ENCODE measurements around the gene SIRPG. TPM values are rescaled to one million over a fixed set of nuclear protein-coding genes. Genes with fewer than 3 reads are reported as not detected.
"Not testable (repeated sequence)": the region's sequence is repeated elsewhere in the genome, so short reads cannot be mapped to it uniquely, and the experiment has no call there.

SIRPG gene
- total RNA-seq, 1 experiment from 2014 or later: not detected

DNA sequence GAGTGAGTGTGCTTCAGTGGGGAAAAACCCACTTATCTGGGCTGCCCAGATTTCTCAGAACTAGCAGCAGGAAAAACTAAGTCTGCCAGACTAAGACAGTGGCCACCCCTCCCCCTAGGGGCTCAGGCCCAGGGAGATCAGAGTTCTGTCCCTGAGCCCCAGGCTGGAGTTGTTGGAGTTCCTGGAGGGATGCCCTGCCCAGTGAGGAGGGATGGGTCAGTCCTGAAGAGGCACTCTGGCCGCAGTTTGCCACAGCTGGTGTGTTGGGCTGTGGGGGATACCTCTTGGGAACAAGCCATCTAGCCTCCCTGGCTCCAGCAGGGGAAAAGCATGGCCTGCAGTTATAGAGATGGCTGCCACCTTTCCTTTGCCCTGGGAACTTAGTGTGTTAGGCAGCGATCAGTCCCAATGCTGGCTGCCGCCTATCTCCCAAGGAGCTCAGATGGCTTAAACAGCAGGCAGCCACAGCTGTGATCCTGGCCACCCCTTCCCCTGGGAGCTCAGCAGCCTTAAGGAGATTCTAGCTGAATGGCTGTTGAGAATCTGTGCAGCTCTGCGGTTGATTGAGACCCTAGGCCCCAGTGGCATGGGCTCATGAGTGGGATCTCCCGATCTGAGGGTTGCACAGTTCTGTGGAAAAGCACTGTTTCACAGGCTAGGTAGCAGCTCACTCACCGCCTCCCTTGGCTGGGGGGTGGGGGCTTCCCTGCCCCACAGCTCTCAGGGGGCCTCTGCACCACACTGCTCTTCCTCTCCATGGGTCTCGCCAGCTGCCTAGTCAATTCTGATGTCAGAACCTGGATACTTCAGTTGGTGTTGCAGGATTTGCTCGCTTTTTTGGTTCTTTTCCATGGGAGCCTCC is 13.2 kb downstream of the SIRPG start:
- WGBS (ENCODE audit: extremely low coverage, insufficient read length, low lambda C conversion rate): no CpG with 5 or more reads among the region's 8 CpGs
- H4K91ac ChIP-seq (ENCODE audit: insufficient read length, low read depth, low read length): no peak overlapping the region
- no peak overlapping the region for H3K4me3 Mint-ChIP-seq
- no peak overlapping the region for H2BK15ac ChIP-seq (ENCODE audit: low read depth, low read length)
- no peak overlapping the region for H3K4me2 ChIP-seq (ENCODE audit: insufficient read depth, insufficient read length, low read length)
- H3K9me3 Mint-ChIP-seq: peaks cover 6 to 10% of the 10 kb centered on the region in 2 experiments
- H4K20me1 ChIP-seq (ENCODE audit: control insufficient read depth, insufficient read depth, insufficient read length): no peaks in the 10 kb centered on the region
- H3K27ac ChIP-seq (ENCODE audit: insufficient read length, low read depth, low read length): no peak overlapping the region
- no peak overlapping the region for H3K18ac ChIP-seq (ENCODE audit: insufficient read length, low read depth, low read length)
- no peaks in the 10 kb centered on the region for H3K4me1 Mint-ChIP-seq
- no peak overlapping the region for H3K4ac ChIP-seq (ENCODE audit: low read depth, low read length)
- H2BK12ac ChIP-seq (ENCODE audit: insufficient read length, low read depth, low read length): no peak overlapping the region
- no peaks in the 10 kb centered on the region for H3K27me3 ChIP-seq (ENCODE audit: insufficient read depth, low read length)
- no peak overlapping the region for H2BK20ac ChIP-seq (ENCODE audit: low read depth, low read length, poor library complexity, severe bottlenecking)
- H3K23ac ChIP-seq (ENCODE audit: insufficient read length, low read depth, low read length): no peak overlapping the region
- no peaks in the 10 kb centered on the region for H3K23me2 ChIP-seq (ENCODE audit: insufficient read length, low read depth, low read length, poor library complexity, severe bottlenecking)
- H3T11ph ChIP-seq (ENCODE audit: low read length): no peak overlapping the region
- H3K4me1 ChIP-seq (ENCODE audit: insufficient read depth, low read length): no peaks in the 10 kb centered on the region
- H3K79me2 ChIP-seq (ENCODE audit: insufficient read depth, low read length): no peaks in the 10 kb centered on the region
- H2AFZ ChIP-seq (ENCODE audit: low read length): no peak overlapping the region
- H3K27ac Mint-ChIP-seq: no peak overlapping the region
- H3K9ac ChIP-seq (ENCODE audit: extremely low read depth, insufficient read length, low read length): no peak overlapping the region
- no peaks in the 10 kb centered on the region for H3K9me3 ChIP-seq (ENCODE audit: control insufficient read depth, low read depth, low read length)
- no peak overlapping the region for H3K14ac ChIP-seq (ENCODE audit: insufficient read depth, low read length)
- no peak overlapping the region for H4K5ac ChIP-seq (ENCODE audit: insufficient read length, low read depth, low read length)
- no peaks in the 10 kb centered on the region for H3K79me1 ChIP-seq (ENCODE audit: insufficient read depth, low read depth, low read length, poor library complexity, severe bottlenecking)
- H3K36me3 Mint-ChIP-seq (ENCODE audit: insufficient read depth in 1 of 3, low read depth in 3 of 3): peaks cover 0 to 2% (median 0%) of the 10 kb centered on the region in 3 experiments; a peak in 1 of 7 replicates
- no peak overlapping the region for H4K8ac ChIP-seq (replicated peaks; ENCODE audit: insufficient read length, low read depth, low read length)
- TF ChIP-seq, protein P1, sequence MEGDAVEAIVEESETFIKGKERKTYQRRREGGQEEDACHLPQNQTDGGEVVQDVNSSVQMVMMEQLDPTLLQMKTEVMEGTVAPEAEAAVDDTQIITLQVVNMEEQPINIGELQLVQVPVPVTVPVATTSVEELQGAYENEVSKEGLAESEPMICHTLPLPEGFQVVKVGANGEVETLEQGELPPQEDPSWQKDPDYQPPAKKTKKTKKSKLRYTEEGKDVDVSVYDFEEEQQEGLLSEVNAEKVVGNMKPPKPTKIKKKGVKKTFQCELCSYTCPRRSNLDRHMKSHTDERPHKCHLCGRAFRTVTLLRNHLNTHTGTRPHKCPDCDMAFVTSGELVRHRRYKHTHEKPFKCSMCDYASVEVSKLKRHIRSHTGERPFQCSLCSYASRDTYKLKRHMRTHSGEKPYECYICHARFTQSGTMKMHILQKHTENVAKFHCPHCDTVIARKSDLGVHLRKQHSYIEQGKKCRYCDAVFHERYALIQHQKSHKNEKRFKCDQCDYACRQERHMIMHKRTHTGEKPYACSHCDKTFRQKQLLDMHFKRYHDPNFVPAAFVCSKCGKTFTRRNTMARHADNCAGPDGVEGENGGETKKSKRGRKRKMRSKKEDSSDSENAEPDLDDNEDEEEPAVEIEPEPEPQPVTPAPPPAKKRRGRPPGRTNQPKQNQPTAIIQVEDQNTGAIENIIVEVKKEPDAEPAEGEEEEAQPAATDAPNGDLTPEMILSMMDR (conservative IDR thresholded peaks at IDR 0.05): no peak
- no peak overlapping the region for H2AK5ac ChIP-seq (ENCODE audit: insufficient read length, low read length)
- no peak for DNase-seq
- no peak overlapping the region for H3K56ac ChIP-seq (ENCODE audit: insufficient read length, low read depth, low read length)
- no peak overlapping the region for H2BK5ac ChIP-seq (ENCODE audit: insufficient read length, low read length)
- H3K27me3 Mint-ChIP-seq (ENCODE audit: low read depth): peaks cover 10% of the 10 kb centered on the region
- H2BK120ac ChIP-seq (ENCODE audit: low read depth, low read length, poor library complexity, severe bottlenecking): no peak overlapping the region

DNA sequence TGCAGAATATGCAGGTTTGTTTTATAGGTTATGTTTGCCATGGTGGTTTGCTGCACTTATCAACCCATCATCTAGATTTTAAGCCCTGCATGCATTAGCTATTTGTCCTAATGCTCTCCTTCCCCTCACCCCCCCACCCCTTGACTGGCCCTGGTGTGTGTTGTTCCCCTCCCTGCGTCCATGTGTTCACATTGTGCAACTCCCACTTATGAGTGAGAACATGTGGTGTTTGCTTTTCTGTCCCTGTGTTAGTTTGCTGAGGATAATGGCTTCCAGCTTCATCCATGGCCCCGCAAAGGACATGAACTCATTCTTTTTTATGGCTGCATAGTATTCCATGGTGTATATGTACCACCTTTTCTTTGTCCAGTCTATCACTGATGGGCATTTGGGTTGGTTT is 18.9 kb downstream of the SIRPG start:
- DNase-seq; H2BK15ac ChIP-seq (ENCODE audit: low read depth, low read length); H4K5ac ChIP-seq (ENCODE audit: insufficient read length, low read depth, low read length); H3K9ac ChIP-seq (ENCODE audit: extremely low read depth, insufficient read length, low read length); H2BK12ac ChIP-seq (ENCODE audit: insufficient read length, low read depth, low read length); H4K20me1 ChIP-seq (ENCODE audit: control insufficient read depth, insufficient read depth, insufficient read length); H4K91ac ChIP-seq (ENCODE audit: insufficient read length, low read depth, low read length); H3K36me3 Mint-ChIP-seq (ENCODE audit: insufficient read depth in 1 of 3, low read depth in 3 of 3); H3K4ac ChIP-seq (ENCODE audit: low read depth, low read length); H2BK20ac ChIP-seq (ENCODE audit: low read depth, low read length, poor library complexity, severe bottlenecking); H2BK120ac ChIP-seq (ENCODE audit: low read depth, low read length, poor library complexity, severe bottlenecking); H4K8ac ChIP-seq (replicated peaks; ENCODE audit: insufficient read length, low read depth, low read length); H3K23me2 ChIP-seq (ENCODE audit: insufficient read length, low read depth, low read length, poor library complexity, severe bottlenecking); H3K27ac ChIP-seq (ENCODE audit: insufficient read length, low read depth, low read length); H3K79me2 ChIP-seq (ENCODE audit: insufficient read depth, low read length); H3K9me3 ChIP-seq (ENCODE audit: control insufficient read depth, low read depth, low read length); H3K79me1 ChIP-seq (ENCODE audit: insufficient read depth, low read depth, low read length, poor library complexity, severe bottlenecking); H3K4me1 ChIP-seq (ENCODE audit: insufficient read depth, low read length); H3K23ac ChIP-seq (ENCODE audit: insufficient read length, low read depth, low read length); H3K14ac ChIP-seq (ENCODE audit: insufficient read depth, low read length); H3K18ac ChIP-seq (ENCODE audit: insufficient read length, low read depth, low read length); H3K27me3 ChIP-seq (ENCODE audit: insufficient read depth, low read length); H3K4me2 ChIP-seq (ENCODE audit: insufficient read depth, insufficient read length, low read length); H3K56ac ChIP-seq (ENCODE audit: insufficient read length, low read depth, low read length); H3K4me3 Mint-ChIP-seq; H2AK5ac ChIP-seq (ENCODE audit: insufficient read length, low read length); H3K27ac Mint-ChIP-seq; H3K27me3 Mint-ChIP-seq (ENCODE audit: low read depth); H2BK5ac ChIP-seq (ENCODE audit: insufficient read length, low read length); H3T11ph ChIP-seq (ENCODE audit: low read length); H2AFZ ChIP-seq (ENCODE audit: low read length): not testable (repeated sequence)
- no CpG with 5 or more reads among the region's 2 CpGs for WGBS (ENCODE audit: extremely low coverage, insufficient read length, low lambda C conversion rate)
- Mint-ChIP-seq H3K4me1 (peaks cover 7 to 11% of the 10 kb centered on the region in 2 experiments; a peak in 3 of 4 replicates), H3K9me3 (peaks cover 13% of the 10 kb centered on the region in 2 experiments)

Data from H9 (cell line).